ENCODE measurements around the gene TMEM141.

DNA sequence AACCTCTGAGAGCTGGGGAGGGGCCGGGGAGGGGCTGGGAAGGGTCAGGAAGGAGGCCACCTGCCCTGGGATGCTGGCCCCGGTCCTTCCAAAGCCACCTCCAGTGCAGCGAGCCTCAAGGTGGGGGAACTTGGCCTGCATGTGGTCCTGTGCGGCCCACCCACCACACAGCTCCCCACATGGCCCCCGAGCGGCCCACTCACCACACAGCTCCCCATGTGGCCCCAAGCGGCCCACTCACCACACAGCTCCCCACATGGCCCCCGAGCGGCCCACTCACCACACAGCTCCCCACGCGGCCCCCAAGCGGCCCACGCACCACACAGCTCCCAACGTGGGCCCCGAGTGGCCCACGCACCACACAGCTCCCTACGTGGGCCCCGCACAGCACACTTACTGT lies 46.4 kb upstream of the TMEM141 start:
- TF ChIP-seq, protein P1, sequence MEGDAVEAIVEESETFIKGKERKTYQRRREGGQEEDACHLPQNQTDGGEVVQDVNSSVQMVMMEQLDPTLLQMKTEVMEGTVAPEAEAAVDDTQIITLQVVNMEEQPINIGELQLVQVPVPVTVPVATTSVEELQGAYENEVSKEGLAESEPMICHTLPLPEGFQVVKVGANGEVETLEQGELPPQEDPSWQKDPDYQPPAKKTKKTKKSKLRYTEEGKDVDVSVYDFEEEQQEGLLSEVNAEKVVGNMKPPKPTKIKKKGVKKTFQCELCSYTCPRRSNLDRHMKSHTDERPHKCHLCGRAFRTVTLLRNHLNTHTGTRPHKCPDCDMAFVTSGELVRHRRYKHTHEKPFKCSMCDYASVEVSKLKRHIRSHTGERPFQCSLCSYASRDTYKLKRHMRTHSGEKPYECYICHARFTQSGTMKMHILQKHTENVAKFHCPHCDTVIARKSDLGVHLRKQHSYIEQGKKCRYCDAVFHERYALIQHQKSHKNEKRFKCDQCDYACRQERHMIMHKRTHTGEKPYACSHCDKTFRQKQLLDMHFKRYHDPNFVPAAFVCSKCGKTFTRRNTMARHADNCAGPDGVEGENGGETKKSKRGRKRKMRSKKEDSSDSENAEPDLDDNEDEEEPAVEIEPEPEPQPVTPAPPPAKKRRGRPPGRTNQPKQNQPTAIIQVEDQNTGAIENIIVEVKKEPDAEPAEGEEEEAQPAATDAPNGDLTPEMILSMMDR (conservative IDR thresholded peaks at IDR 0.05; ENCODE audit: low read depth, low read length) = no peak
- no peak for TF ChIP-seq EZH2 (IDR thresholded peaks at IDR 0.05; ENCODE audit: borderline replicate concordance, low read depth, low read length, poor library complexity, severe bottlenecking)

Data from A673 (cell line).